ENCODE measurements around the gene PTPRJ. TPM values are rescaled to one million over a fixed set of nuclear protein-coding genes. Genes with fewer than 3 reads are reported as not detected.
"Not testable (repeated sequence)": the region's sequence is repeated elsewhere in the genome, so short reads cannot be mapped to it uniquely, and the experiment has no call there.

PTPRJ gene
- total and polyA plus RNA-seq, 2 of the 4 experiments (the other 2 are of a cell fraction) = 5.6 to 14.9 TPM

DNA sequence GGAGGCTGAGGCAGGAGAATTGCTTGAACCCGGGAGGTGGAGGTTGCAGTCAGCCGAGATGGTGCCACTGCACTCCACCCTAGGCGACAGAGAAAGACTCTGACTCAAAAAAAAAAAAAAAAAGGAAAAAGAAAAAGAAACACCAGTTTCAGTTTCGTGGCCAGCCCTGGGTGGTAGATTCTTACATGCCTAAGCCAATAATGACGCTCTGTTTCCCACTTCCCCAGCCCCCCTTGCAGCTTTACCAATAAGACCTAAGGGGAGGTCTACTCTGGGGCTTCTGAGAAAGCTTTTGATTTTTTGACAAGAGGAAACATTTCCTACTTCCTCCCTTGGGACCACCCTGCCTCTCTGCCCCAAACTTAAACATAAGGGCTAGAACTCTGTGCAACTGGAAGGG, 30.0 kb upstream of the PTPRJ start:
- Histone ChIP-seq H2AK9ac (replicated peaks; ENCODE audit: low read depth, low read length, poor library complexity) (no peak overlapping the region), H4K91ac (ENCODE audit: insufficient read depth, low read depth, low read length) (0 out of 2 replicates have a peak overlapping the region, but pooled peaks have one; percentile 51), H3K79me1 (ENCODE audit: low read depth in 1 of 2, low read length in 2 of 2) (no peaks in the 10 kb centered on the region), H3K9me1 (ENCODE audit: insufficient read depth, low read length) (peaks cover 5% of the 10 kb centered on the region), H2BK120ac (ENCODE audit: low read depth, low read length) (peak overlapping the region; percentile 64; the same call in 1 of the 2 replicates), H3K27me3 (ENCODE audit: control insufficient read depth, insufficient read depth, low read length) (no peaks in the 10 kb centered on the region), H3K27ac (ENCODE audit: insufficient read depth, low read length) (no peak overlapping the region), H3K23ac (ENCODE audit: low read depth, low read length) (no peak overlapping the region), H3K9ac (ENCODE audit: low read depth, low read length) (no peak overlapping the region), H2BK15ac (ENCODE audit: low read depth, low read length) (no peak overlapping the region), H4K8ac (ENCODE audit: low read depth in 2 of 2, low read length in 2 of 2) (no peak overlapping the region; a peak in 1 of 4 replicates), H3K14ac (replicated peaks; ENCODE audit: low read depth, low read length) (0 out of 2 replicates have a peak overlapping the region, but pooled peaks have one; percentile 38), H3K4ac (ENCODE audit: low read depth, low read length) (peak overlapping the region; percentile 52), H4K20me1 (ENCODE audit: insufficient read depth, low read length) (peaks cover 3% of the 10 kb centered on the region; the same call in 1 of the 2 replicates), H3K56ac (ENCODE audit: extremely low read depth, insufficient read depth, low read length) (no peak overlapping the region), H4K5ac (ENCODE audit: low read depth, low read length) (0 out of 2 replicates have a peak overlapping the region, but pooled peaks have one; percentile 12), H3K4me2 (ENCODE audit: low read depth, low read length) (no peak overlapping the region), H3K18ac (ENCODE audit: low read depth, low read length) (no peak overlapping the region), H3K9me3 (ENCODE audit: control insufficient read depth, insufficient read depth, low read length) (no peaks in the 10 kb centered on the region), H3K36me3 (ENCODE audit: control insufficient read depth, insufficient read depth, low read length) (no peaks in the 10 kb centered on the region), H2BK5ac (ENCODE audit: low read depth, low read length, poor library complexity, severe bottlenecking) (no peak overlapping the region), H3K4me3 (ENCODE audit: insufficient read depth, low read depth, low read length) (no peak overlapping the region), H2AK5ac (ENCODE audit: low read depth, low read length) (0 out of 2 replicates have a peak overlapping the region, but pooled peaks have one; percentile 13), H2BK20ac (ENCODE audit: low read depth, low read length) (no peak overlapping the region), H3K4me1 (ENCODE audit: control insufficient read depth, insufficient read depth, low read length) (peaks cover 5% of the 10 kb centered on the region), H2AFZ (replicated peaks; ENCODE audit: low read length, poor library complexity) (peak overlapping the region; percentile 73)
- intact Hi-C loops (cut with micrococcal nuclease) = no loop called here
- in situ Hi-C loops (cut with MboI; ENCODE audit: low sequenced_read_pairs) = no loop called here
- ATAC-seq (ENCODE audit: low read depth) = no peak
- no CpG with 5 or more reads among the region's 5 CpGs for WGBS, 2 experiments (ENCODE audit: extremely low coverage in 2 of 2, insufficient read length in 1 of 2)
- dilution Hi-C loops (cut with HindIII; ENCODE audit: low sequenced_read_pairs, unreplicated experiment) = no loop called here
- no TSS peak for BruUV-seq (replicated peaks)
- DNase-seq = no peak
- POLR2A ChIA-PET (ENCODE audit: unreplicated experiment) = no interaction called here
- TF ChIP-seq RAD21 (IDR thresholded peaks at IDR 0.05; ENCODE audit: low read length) = no peak
- CTCF ChIA-PET = no interaction called here

DNA sequence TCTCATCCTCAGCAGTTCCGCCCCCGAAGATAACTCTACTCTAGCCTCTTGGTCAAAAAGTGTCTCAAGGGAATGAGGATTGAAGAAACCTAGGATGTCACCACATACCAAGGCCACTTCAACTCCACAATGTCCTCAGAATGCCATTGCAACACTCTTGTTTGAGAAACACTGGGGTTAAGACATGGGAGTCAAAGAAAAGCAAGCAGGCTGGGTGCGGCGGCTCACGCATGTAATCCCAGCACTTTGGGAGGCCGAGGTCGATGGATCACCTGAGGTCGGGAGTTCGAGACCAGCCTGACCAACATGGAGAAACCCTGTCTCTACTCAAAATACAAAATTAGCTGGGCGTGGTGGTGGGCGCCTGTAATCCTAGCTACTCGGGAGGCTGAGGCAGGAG, 28.9 kb upstream of the PTPRJ start:
- CTCF ChIA-PET = not testable (repeated sequence)
- 92% methylated on average over 2 of the region's 12 CpGs; no CpG with 5 or more reads in 1 of the 2 experiments for WGBS, 2 experiments (ENCODE audit: extremely low coverage in 2 of 2, insufficient read length in 1 of 2)

More for the DNA sequence above, 28.9 kb upstream of the PTPRJ start:
- H4K5ac ChIP-seq (ENCODE audit: low read depth, low read length); H2BK5ac ChIP-seq (ENCODE audit: low read depth, low read length, poor library complexity, severe bottlenecking); H3K27ac ChIP-seq (ENCODE audit: insufficient read depth, low read length); H3K4me3 ChIP-seq (ENCODE audit: insufficient read depth, low read depth, low read length); H4K8ac ChIP-seq (ENCODE audit: low read depth in 2 of 2, low read length in 2 of 2); POLR2A ChIA-PET (ENCODE audit: unreplicated experiment); H3K56ac ChIP-seq (ENCODE audit: extremely low read depth, insufficient read depth, low read length); H2AFZ ChIP-seq (replicated peaks; ENCODE audit: low read length, poor library complexity); H2AK5ac ChIP-seq (ENCODE audit: low read depth, low read length); H3K14ac ChIP-seq (replicated peaks; ENCODE audit: low read depth, low read length); DNase-seq; H2BK20ac ChIP-seq (ENCODE audit: low read depth, low read length); ATAC-seq (ENCODE audit: low read depth); H3K36me3 ChIP-seq (ENCODE audit: control insufficient read depth, insufficient read depth, low read length); H3K4me1 ChIP-seq (ENCODE audit: control insufficient read depth, insufficient read depth, low read length); H2AK9ac ChIP-seq (replicated peaks; ENCODE audit: low read depth, low read length, poor library complexity); H2BK120ac ChIP-seq (ENCODE audit: low read depth, low read length); H3K23ac ChIP-seq (ENCODE audit: low read depth, low read length); H4K20me1 ChIP-seq (ENCODE audit: insufficient read depth, low read length); intact Hi-C loops (cut with micrococcal nuclease); H4K91ac ChIP-seq (ENCODE audit: insufficient read depth, low read depth, low read length); H3K18ac ChIP-seq (ENCODE audit: low read depth, low read length); dilution Hi-C loops (cut with HindIII; ENCODE audit: low sequenced_read_pairs, unreplicated experiment); H3K27me3 ChIP-seq (ENCODE audit: control insufficient read depth, insufficient read depth, low read length); H3K4ac ChIP-seq (ENCODE audit: low read depth, low read length); in situ Hi-C loops (cut with MboI; ENCODE audit: low sequenced_read_pairs); BruUV-seq (replicated peaks); H3K9me1 ChIP-seq (ENCODE audit: insufficient read depth, low read length); H3K9me3 ChIP-seq (ENCODE audit: control insufficient read depth, insufficient read depth, low read length); H2BK15ac ChIP-seq (ENCODE audit: low read depth, low read length); H3K79me1 ChIP-seq (ENCODE audit: low read depth in 1 of 2, low read length in 2 of 2); H3K4me2 ChIP-seq (ENCODE audit: low read depth, low read length); H3K9ac ChIP-seq (ENCODE audit: low read depth, low read length): not testable (repeated sequence)
